Kasumi-1 (cell line): ENCODE results near the gene PDE9A.

Source experiments
- DNase-seq, 2 experiments: peaks; one replicate each; lab custom pipeline; 2025; lab: John Stamatoyannopoulos, UW

PDE9A gene

DNA sequence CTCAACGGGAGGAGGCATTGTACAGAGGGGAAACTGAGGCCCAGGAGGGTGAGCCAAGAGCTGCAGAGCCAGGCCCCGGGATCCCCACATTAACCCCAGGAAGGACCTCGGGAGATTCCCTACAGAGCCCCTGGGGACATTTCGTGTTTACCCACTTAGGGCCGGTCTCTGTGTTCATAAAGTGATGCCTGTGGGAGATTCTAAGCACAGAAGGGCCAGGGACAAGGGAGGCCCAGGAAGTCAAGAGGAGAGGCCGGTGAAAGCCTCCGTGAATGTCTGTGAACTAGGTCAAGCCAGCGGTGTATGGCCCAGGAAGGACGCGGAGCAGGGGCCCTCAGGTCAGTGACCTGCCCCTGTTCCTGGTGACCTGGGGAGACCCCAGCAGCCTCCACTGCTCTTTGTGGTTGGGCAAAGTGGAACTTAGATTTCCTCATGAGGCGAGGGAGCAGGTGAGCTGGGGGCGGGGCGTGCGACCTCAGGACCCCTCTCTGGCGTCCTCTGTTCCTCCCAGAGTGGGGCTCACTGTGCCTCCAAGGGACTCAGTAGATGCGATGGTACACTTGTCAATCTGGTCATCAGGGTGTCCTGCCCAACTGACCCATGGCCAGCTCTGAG, 34.9 kb downstream of the PDE9A start:
- no peak for DNase-seq

DNA sequence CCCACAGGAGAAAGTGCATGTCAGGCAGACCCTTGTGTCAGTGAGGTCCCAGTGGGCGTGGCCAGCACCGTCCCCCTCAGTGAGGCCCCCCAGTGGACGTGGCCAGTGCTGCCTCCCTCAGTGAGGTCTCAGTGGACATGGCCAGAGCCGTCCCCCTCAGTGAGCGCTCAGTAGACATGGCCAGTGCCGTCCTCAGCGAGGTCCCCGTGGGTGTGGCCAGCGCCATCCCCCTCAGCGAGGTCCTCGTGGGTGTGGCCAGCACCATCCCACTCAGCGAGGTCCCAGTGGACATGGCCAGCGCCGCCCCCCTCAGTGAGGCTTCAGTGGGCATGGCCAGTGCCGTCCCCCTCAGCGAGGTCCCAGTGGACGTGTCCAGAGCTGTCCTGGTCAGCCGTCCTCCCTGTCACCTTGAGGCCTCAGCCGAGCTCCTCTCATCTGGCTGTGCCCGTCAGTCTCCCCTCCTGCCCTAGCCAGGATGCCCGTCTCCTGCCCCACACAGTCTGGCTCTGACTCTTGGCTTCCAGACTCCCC, 35.5 kb downstream of the PDE9A start:
- no peak for DNase-seq

DNA sequence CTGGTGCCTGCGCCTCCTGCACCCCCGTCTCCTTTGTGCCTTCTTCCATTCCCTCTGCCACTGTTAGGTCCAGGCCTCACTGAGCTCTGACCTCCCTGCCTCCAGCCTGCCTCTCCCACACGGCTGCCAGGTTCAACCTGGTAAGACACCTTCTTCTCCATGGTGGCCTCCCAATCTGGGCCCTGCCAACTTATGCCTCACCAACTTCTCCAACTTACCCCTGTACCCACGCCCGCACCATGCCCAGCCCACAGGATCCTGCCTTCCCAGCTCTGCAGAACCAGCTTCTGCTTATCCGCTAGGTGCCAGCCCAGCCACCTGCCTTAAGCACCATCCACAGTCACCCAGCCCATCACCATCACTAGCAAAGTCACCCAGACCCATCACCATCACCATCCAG, 37.2 kb downstream of the PDE9A start:
- no peak for DNase-seq

DNA sequence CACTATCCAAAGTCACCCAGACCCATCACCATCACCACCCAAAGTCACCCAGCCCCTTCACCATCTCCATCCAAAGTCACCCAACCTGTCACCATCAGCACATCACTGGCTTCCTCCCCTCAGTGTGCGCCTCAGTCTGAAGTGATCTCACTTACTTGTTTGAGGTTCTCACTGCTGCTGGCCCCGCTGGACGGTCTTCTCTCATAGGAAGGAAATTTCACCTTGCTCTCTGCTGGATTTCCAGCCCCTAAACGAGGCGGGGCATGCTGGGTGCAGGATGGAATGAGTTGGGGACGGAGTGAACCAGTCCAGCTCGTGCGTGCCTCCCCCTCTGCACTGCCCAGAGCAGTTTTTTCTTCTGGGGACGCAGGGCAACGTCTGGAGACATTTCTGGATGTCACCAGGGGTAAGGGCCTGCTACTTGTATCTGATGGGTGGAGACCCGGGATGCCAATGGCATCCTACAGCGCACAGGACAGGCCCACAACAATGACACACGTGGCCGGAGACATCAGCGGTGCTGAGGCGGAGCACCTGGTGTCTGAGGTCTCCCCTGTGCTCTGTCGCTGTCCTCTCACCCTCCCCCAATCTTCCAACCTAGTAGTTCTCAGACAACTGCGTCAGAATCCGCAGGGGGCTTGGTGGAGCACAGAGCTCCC, 38.6 kb downstream of the PDE9A start:
- no peak for DNase-seq

DNA sequence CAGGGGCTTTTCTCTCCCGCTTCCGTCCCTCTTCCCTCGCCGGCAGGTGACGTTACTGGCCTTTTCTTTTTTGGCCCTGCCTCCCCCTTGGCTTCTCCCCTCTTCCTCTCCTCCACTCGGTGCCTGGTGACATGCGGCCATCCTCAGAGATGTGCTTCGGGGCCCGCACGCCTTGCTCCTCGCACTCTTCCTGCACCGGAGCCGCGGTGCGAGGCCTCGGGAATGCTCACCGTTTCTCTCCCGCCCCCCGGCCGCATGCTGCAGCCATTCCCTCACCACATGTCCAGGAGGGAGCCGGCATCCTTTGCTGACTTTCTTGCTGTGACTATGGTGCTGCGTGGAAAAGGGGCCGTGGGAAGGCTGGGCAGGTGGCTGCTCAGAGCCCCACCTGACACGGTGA, 39.3 kb downstream of the PDE9A start:
- no peak for DNase-seq

DNA sequence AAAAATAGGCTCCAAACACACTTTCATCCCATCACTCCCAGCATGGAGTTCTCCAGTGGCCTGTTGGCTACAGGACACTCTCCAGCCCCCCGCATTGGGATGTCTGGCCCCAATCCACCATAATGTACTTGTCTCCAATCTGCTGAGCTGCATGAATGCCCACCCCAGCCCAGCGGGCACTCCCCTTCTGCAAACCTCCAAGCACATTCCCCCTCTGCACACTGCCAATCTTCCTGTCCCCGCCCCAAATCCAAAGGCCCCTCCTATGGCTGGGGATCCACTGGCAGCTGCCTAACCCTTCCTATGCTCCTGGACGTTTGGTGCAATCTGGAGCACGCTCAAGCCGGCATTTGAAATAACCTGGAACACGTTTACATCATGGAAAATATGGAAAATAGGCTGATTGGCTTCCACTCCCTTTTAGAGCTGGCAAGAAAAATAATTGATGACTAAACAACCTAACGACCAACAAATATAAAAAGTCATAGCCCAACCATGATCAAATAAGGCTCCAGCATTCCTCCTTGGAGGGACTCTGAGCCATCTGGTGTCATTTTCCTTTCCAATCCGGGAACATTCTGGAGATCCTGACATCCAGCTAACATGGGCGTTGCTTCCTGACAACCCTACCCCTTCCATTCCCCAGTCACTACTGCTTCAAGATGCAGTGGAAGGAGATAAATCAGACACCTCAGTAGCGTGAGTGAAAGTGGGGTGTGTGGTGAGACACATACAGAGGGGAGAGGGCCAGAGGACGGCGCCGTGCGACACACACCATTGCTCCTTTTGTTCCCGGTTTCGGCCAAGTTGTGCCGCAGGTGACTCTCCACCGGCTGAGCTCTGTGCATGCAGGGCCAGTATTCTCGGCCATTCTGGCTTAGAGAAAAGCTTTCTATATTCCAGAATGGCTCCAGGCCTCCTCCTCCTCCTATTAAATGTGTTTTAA, 41.6 kb downstream of the PDE9A start:
- DNase-seq: no peak

DNA sequence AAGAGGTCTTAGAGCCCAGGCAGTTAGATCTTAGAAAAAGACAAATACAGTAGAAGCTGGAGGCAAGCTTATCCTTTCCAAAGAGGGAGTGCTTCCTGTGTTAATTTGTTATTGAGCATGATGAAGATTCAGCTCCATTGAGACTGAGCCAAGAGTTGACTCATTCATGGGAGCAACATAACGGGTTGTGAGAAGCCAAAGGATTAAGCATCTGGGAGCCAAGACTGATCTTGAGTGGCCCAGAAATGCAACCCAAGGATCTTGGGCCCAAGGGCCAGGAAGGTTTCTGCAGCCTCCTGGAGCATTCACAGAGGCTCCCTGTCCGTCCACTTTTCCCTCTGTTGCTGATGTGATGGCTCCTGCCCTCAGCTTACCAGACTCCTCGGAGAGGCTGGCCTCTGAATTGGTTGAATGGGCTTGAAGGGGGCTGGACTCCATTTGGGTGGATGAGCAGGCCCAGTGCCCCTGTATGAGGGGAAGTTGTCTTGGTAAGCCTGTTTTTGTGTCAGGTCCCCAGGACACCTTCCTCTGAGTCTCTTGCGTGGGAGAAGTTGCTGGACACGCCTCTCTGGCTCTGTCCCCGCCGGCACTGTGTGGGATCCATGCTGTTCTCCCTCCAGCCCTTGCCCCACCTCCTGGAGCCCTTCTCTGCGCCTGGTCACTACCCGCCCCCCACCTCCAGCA, 42.4 kb downstream of the PDE9A start:
- no peak for DNase-seq

DNA sequence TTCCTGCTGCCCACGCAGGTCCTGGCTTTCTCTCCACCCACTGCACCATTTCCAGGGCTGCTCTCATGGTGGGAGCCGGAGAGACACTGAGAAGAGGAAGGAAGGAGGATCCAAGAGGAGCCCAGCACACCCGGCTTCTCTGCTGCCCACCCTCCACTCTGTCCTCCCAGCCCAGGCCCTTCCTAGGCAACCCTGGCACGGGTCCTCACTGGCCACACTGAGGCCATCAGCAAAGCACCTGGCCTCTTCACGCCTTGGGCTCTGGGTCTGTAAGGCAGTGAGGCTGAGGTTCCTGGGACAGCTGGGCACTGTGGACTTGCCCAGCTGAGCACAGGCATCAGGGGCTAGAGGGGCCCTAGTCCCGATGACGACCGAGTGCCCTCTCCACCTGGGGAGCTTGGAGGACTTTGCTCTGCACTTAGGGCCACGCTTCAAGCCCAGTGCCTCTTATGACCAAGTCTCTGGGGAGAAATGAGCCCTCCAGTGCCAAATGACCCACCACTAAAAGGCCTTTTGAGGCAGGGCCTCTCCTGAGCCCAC, 43.1 kb downstream of the PDE9A start:
- DNase-seq: no peak

DNA sequence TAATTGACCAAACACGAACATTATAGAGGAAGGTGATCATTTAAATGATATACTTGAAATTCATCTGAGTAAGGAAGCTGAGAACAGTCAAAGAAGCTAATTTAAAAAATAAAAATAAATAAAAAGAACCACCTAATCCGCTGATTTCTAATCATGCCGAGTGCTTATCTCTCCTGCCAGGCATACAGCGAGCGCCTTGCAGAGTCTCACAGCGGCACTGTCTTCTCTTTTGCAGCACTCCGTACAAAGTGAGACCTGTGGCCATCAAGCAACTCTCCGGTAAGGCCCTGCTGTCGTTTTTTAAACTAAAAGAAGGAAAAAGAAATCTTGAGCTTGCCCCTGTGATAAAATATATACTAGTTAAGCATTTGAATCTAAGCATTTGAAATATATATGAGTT, 45.3 kb downstream of the PDE9A start:
- DNase-seq: no peak

DNA sequence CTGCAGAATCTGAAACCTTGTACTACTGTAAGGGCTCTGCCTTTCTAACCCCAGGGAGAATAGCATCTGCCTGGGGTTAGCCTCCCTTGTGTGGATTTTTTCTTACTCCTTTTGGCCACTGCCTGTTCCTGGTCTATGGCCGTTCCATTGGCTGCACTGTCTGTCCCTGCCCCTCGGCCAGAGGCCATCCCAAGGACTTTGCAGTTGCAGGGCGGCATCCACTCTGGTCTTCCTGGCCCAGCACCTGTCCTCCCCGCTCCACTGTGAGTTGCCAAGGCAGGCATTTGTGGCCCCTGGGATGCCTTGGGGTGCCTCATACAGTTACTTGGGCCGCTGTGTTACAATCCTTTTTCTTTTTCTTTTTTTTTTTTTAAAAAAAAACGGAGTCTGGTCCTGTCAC, 45.8 kb downstream of the PDE9A start:
- no peak for DNase-seq

DNA sequence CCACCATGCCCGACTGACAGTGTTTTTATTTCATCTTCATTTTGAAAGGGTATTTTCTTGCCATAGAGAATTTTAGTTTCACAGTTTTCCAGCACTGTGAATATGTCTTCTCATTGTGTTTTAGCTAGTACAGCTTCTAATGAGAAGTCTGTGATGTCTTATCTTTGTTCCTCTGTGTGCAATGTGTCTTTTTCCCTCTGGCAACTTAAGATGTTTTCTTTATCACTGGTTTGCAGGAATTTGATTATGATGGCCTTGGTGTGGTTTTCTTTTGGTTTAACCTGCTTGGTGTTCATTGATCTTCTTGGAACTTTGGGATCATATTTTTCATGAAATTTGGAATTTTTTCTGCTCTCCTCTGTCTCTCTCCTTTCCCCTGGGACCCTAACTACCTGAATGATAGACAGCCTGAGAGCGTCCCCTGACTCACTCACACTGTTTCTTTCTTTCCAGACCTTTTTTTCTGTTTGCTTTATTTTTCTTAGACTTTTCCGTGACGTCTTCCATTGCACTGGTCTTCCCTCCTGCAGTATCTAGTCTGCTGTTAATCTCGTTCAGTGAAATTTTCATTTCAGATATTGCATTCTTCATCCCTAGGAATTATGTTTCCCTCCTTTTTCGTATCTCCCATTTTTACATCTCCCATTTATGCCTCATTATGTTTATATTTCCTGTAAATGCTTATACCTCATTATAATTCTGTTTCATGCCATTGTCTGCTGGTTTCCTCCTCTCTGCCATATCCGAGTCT, 48.5 kb downstream of the PDE9A start:
- DNase-seq: no peak

DNA sequence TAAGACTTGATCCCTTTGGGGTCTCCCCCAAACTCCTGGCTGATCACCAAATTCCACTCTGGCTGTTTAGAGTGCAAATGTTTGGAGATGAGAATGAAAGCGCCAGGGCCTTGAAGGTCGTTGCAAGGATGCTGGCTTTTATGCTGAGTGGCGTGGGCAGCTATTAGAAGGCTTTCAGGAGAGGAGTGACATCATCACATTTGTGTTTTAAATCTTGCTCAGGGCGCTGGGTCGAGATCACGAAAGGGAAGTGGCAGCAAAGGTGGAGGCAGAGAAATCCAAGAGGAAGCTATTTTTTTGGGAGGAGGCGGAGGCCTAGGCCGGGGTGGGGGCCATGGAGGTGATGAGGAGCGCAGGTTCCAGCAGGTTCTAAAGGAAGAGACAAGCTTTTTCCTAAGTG, 49.3 kb downstream of the PDE9A start:
- DNase-seq: no peak

DNA sequence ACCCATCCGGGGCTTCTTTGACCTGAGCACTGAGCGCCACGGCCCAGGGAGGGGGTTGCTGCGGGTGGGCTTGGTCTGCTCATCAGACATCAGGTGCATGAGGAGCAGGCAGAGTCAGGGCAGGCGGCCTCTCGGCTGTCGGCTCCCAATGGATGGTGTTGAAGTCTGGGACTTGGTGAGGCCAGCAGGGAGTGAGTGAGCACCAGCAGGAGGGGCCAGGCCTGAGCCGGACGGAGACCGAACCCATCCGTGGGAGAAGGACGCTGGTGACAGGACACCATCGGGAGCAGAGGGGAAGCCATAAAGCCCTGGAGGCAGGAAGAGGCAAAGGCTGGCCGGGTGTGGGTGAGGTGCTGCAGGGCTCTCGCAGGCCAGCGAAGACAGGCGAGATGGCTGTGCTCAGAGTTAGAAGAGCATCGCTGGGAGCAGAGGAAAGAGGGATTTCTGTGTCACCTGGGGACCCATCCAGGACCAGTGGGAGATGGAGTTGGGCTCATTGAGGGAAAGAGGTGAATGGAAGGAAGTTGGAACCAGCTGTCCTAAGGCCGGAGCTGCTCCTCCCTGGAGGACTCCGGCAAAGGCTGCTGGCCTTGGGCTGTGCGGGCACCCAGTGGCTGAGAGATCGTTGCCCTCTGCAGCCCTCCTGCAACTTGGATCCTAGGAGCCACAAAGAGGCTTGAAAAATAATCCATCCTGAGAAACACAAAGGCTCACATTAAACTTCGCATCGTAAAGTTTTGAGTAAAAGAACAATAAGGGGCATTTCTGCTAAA, 49.9 kb downstream of the PDE9A start:
- DNase-seq: no peak

DNA sequence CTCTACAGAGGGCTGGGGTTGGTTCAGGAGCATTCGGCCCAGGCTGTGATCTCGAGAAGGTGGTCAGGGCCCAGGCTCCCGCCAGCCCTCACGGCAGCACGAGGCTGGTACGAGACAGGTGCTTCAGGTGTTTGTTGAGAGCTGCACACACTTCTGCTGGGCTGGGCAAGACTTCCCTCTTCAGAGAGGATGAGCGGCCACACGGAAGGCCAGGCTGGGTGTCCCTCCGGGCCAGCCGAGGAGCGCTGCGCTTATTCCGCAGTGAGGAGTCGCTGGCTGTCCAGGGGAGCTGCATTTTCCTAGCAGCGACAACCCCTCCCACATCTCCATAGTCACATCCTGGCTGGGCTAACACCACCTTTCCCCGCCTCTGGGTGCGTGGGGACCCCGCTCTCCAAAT, 50.5 kb downstream of the PDE9A start:
- no peak for DNase-seq

DNA sequence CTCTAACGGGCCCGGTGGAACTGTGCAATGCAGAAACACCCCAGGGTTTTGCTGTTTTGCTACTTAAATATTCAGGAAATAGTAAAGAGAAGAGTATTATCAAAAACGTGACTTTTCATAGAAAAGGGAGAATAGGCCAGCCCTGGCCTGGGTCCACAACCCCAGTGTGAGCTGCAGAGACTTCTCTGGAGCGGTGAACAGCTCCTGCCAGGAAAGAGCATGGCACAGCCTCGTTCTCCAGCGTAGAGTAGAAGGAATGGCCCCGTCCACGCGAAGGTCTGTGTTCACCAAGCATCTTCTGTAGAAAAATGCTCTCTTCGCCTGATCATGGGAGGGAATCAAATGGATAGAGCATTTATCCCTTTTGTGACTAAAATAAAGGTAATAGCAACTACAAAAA, 51.4 kb downstream of the PDE9A start:
- DNase-seq: no peak

DNA sequence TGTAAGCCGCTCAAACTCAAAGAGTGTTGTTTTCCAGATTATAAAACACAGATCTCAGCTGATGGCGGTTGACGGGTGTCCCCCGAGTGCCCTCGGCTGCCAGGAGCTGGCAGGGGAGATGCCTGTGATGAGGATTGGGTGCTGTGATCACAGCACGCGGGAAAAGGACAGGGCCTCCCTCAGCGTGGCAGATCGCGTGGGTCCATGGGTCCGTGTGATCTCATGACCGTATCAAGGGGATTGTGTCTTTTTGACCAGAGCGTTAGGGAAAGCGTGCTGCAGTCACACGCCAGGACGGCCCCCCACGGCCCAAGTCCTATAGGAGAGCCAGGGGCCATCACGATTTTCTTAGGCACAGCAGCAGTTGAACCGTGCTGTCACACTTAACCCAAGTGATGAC, 51.9 kb downstream of the PDE9A start:
- no peak for DNase-seq

DNA sequence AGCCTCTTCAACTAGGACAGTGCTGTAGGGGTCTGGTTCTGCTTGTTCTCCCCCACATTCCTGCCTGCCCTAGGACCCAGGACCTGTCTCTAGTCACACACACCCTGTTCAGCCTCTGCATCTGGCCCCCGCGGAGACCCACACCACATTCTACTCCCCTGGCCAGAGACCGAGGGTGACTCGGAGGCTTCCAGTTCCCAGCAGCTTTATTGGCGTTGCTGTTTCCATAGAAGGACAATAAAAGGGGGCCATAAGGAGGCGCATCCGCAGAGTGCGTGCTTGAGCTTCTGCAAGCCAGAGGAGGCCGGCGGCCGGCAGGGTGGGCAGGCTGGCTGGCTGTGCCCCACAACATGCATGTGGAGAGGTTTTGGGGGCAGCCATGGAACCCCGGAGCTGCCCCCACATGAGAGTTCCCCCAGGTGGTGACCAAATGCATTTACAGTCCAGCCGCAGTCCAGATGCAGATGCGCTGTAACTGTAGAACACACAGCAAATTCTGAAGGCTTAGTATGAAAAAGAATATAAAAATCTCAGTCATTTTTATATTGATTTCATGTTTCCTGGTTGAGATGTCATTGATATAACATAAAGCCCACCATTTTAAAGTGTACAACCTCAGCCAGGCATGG, 52.4 kb downstream of the PDE9A start:
- DNase-seq: no peak

DNA sequence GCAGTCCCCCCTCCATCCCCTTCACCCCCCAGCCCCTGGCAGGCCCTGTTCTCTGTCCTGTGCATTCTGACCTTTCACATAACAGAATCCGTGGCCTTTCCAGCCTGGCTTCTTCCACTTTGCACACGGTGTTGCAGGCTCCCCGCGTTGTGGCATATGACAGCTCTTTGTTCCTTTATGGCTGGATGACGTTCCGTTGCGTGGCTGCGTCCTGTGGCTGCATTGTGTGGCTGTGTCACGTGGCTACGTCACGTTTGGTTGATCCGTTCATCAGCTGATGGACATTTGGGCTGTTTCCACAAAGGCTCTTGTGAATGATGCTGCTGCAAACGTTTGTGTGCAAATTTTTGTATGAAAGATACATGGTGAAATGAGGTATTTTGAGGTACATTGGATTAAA, 53.3 kb downstream of the PDE9A start:
- DNase-seq: no peak

DNA sequence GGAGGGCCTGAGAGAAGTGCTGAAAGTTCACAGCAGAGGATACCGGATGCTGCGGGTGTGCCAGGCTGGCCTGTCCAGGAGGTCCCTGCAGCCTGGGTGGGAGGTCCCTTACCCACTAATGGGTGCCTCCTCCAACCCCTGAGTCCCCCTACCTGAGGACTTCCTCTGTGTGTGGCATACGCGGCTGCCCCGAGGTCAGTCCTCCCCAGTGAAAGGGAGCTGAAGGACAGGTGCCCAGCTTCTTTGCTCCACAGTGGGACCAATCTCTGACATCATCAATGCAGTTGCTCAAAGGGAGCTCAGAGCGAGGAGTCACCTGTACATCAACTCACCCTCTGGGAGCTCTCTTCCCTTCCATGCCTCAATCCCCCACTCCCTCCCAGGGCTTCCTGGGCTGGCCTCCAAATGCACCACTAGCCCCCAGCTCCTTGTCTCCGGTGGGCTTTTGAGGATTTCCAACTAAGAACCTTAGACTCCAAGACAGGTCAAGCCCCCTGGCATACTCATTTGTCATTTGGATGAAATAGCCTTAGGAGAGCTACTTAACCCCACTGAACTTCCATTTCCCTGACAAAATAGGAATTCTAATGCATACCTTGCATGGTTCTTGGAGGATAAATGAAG, 53.9 kb downstream of the PDE9A start:
- DNase-seq: no peak

DNA sequence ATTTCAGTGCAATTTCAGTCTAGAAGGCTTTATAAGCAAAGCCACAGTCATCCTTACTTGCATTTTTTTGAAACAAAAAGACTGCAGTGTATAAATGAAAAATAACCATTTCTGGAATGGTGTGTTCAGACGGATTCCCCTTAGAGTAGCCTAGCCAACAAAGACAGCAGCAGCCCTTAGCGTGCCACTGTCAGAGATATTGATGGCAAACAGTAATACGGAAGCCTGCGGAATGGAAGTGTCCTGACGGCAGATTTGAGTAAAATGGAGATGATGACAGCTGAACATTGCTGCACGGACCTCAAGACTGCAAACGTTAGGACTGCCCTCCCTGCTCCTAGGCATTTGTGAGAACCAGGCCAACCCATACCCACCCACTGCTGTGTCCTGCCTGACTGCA, 54.7 kb downstream of the PDE9A start:
- DNase-seq: no peak
